Astrocyte (in vitro differentiated cells and primary cell): ENCODE data around the gene CTDP1. TPM values are rescaled to one million over a fixed set of nuclear protein-coding genes. Genes with fewer than 3 reads are reported as not detected.
"Not testable (repeated sequence)": the region's sequence is repeated elsewhere in the genome, so short reads cannot be mapped to it uniquely, and the experiment has no call there.

ENCODE experiments used
- DNase-seq: peaks from one replicate; pipeline ENCODE4 v3.0.0-alpha.2; 2010; ENCODE audit warnings: low read depth
- FAIRE-seq: peaks from 2 replicates; lab custom pipeline; 2011; peaks lifted over from hg19 to GRCh38; lab: Jason Lieb, UNC
- H2AFZ ChIP-seq: 2 replicates; pipeline ENCODE4 v1.6.0; 2012; ENCODE audit warnings: low read depth, low read length, inconsistent platforms
- H3K27ac ChIP-seq: 2 replicates; pipeline ENCODE4 v1.5.1; 2011; ENCODE audit warnings: low read depth, low read length, inconsistent platforms
- H3K27me3 ChIP-seq: 2 replicates; pipeline ENCODE4 v1.6.0; 2011; ENCODE audit warnings: low read length, inconsistent platforms; ENCODE audit not compliant: insufficient read depth
- H3K36me3 ChIP-seq: 2 replicates; pipeline ENCODE4 v1.5.1; 2011; ENCODE audit warnings: low read length, inconsistent platforms; ENCODE audit not compliant: insufficient read depth
- H3K4me1 ChIP-seq: 2 replicates; pipeline ENCODE4 v1.5.1; 2011; ENCODE audit warnings: low read length, inconsistent platforms; ENCODE audit not compliant: insufficient read depth
- H3K4me2 ChIP-seq: 2 replicates; pipeline ENCODE4 v1.6.0; 2012; ENCODE audit warnings: low read length, inconsistent platforms
- H3K4me3 ChIP-seq: 2 replicates; pipeline ENCODE4 v1.5.1; 2011; ENCODE audit warnings: low read depth, mild to moderate bottlenecking, low read length, inconsistent platforms; ENCODE audit not compliant: insufficient read depth
- H3K79me2 ChIP-seq: 2 replicates; pipeline ENCODE4 v1.6.0; 2012; ENCODE audit warnings: mild to moderate bottlenecking, low read length, inconsistent platforms; ENCODE audit not compliant: insufficient read depth
- H3K9ac ChIP-seq: 2 replicates; pipeline ENCODE4 v1.6.0; 2012; ENCODE audit warnings: mild to moderate bottlenecking, low read length, inconsistent platforms
- H3K9me3 ChIP-seq: 2 replicates; pipeline ENCODE4 v1.5.1; 2012; ENCODE audit warnings: low read depth, mild to moderate bottlenecking, low read length, inconsistent platforms; ENCODE audit not compliant: insufficient read depth
- H4K20me1 ChIP-seq: 2 replicates; pipeline ENCODE4 v1.6.0; 2012; ENCODE audit warnings: low read length, inconsistent platforms; ENCODE audit not compliant: insufficient read depth
- H3K27ac Mint-ChIP-seq: one replicate; pipeline ENCODE4 v1.8.0; 2021; ENCODE audit warnings: mild to moderate bottlenecking, mixed read lengths; ENCODE audit not compliant: unreplicated experiment
- H3K27me3 Mint-ChIP-seq: one replicate; pipeline ENCODE4 v1.8.0; 2021; ENCODE audit warnings: low read depth, mixed read lengths; ENCODE audit not compliant: unreplicated experiment
- H3K36me3 Mint-ChIP-seq: one replicate; pipeline ENCODE4 v1.8.0; 2021; ENCODE audit warnings: low read depth, mixed read lengths; ENCODE audit not compliant: unreplicated experiment
- H3K4me1 Mint-ChIP-seq: one replicate; pipeline ENCODE4 v1.8.0; 2021; ENCODE audit warnings: low read depth, mixed read lengths; ENCODE audit not compliant: unreplicated experiment
- H3K4me3 Mint-ChIP-seq: one replicate; pipeline ENCODE4 v1.8.0; 2021; ENCODE audit warnings: mild to moderate bottlenecking, moderate library complexity, mixed read lengths; ENCODE audit not compliant: unreplicated experiment
- H3K9me3 Mint-ChIP-seq: one replicate; pipeline ENCODE4 v1.8.0; 2021; ENCODE audit warnings: mild to moderate bottlenecking, mixed read lengths; ENCODE audit not compliant: unreplicated experiment
- CTCF ChIP-seq: IDR thresholded peaks from 2 replicates; pipeline ENCODE4 v1.5.1; 2011; ENCODE audit warnings: low read depth, mild to moderate bottlenecking, inconsistent platforms, low read length, moderate library complexity; ENCODE audit not compliant: insufficient read depth
- EZH2 ChIP-seq: IDR thresholded peaks from 2 replicates; pipeline ENCODE4 v1.6.1; 2012; ENCODE audit warnings: mild to moderate bottlenecking, low read length, inconsistent platforms; ENCODE audit not compliant: insufficient read depth
- total RNA-seq: library from RNA; stranded (reverse); gene quantifications from 2 replicates; pipeline ENCODE4 v1.2.1, GENCODE V29; 2021

CTDP1 gene
- total RNA-seq, 1 donor from 2014 or later: 31.7 TPM

- H3K4me1 Mint-ChIP-seq: no peaks in the 10 kb centered on the region
- DNase-seq (no peak), FAIRE-seq (no peak)
- no peak overlapping the region for H3K4me3 Mint-ChIP-seq
- no peaks in the 10 kb centered on the region for H3K27me3 Mint-ChIP-seq
- H3K9me3 Mint-ChIP-seq: peaks cover 8% of the 10 kb centered on the region
- no peak for TF ChIP-seq CTCF
- TF ChIP-seq EZH2: no peak
- no peak overlapping the region for H3K4me3 ChIP-seq
- peaks cover 7% of the 10 kb centered on the region for H3K79me2 ChIP-seq
- no peak overlapping the region for H3K9ac ChIP-seq
- no peak overlapping the region for H3K4me2 ChIP-seq
- no peaks in the 10 kb centered on the region for H3K27me3 ChIP-seq
- no peaks in the 10 kb centered on the region for H3K4me1 ChIP-seq
- H3K36me3 Mint-ChIP-seq: peaks cover 36% of the 10 kb centered on the region
- peaks cover 5% of the 10 kb centered on the region for H4K20me1 ChIP-seq
- no peak overlapping the region for H2AFZ ChIP-seq
- peaks cover 19% of the 10 kb centered on the region for H3K36me3 ChIP-seq
- H3K9me3 ChIP-seq: peaks cover 10% of the 10 kb centered on the region
- no peak overlapping the region for H3K27ac Mint-ChIP-seq
- H3K27ac ChIP-seq: no peak overlapping the region
These were observed 38.5 kb downstream of the CTDP1 start for GRCh38 chr18:79718126-79718525.

GRCh38 chr18:79718878-79719477 is 39.4 kb downstream of the CTDP1 start:
- Histone ChIP-seq H3K27me3 (no peaks in the 10 kb centered on the region), H3K4me3 (no peak overlapping the region), H3K4me1 (no peaks in the 10 kb centered on the region), H3K9ac (no peak overlapping the region), H2AFZ (no peak overlapping the region), H3K36me3 (peaks cover 17% of the 10 kb centered on the region), H3K79me2 (peaks cover 14% of the 10 kb centered on the region), H3K4me2 (no peak overlapping the region), H3K27ac (no peak overlapping the region), H4K20me1 (peaks cover 5% of the 10 kb centered on the region), H3K9me3 (peaks cover 10% of the 10 kb centered on the region)
- H3K36me3 Mint-ChIP-seq: peaks cover 41% of the 10 kb centered on the region
- no peak overlapping the region for H3K4me3 Mint-ChIP-seq
- H3K9me3 Mint-ChIP-seq: peaks cover 12% of the 10 kb centered on the region
- no peaks in the 10 kb centered on the region for H3K4me1 Mint-ChIP-seq
- DNase-seq: no peak
- FAIRE-seq: no peak
- no peaks in the 10 kb centered on the region for H3K27me3 Mint-ChIP-seq
- TF ChIP-seq CTCF (no peak), EZH2 (no peak)
- peak overlapping the region; percentile 63 for H3K27ac Mint-ChIP-seq

GRCh38 chr18:79719478-79720358 is 40.1 kb downstream of the CTDP1 start:
- H3K36me3 ChIP-seq: peaks cover 18% of the 10 kb centered on the region
- not testable (repeated sequence) for H3K27ac ChIP-seq

More at GRCh38 chr18:79719478-79720358, 40.1 kb downstream of the CTDP1 start:
- not testable (repeated sequence) for H3K27me3 Mint-ChIP-seq, H4K20me1 ChIP-seq, DNase-seq, H3K4me3 Mint-ChIP-seq, H3K4me1 Mint-ChIP-seq, H3K4me2 ChIP-seq, H3K9ac ChIP-seq, H2AFZ ChIP-seq, H3K4me1 ChIP-seq, H3K4me3 ChIP-seq, H3K27me3 ChIP-seq
- Histone ChIP-seq H3K79me2 (peaks cover 15% of the 10 kb centered on the region), H3K9me3 (peaks cover 10% of the 10 kb centered on the region)
- Mint-ChIP-seq H3K9me3 (peaks cover 12% of the 10 kb centered on the region), H3K27ac (peak overlapping the region; percentile 62), H3K36me3 (peaks cover 49% of the 10 kb centered on the region)
- peak; percentile 34 for FAIRE-seq
